HG02981 (cell line): Measurements from ENCODE around the gene LCE1D.

ENCODE experiments used
- ATAC-seq: cut with Tn5 transposase; IDR thresholded peaks from one replicate; pipeline ENCODE4 v1.9.1; 2021; ENCODE audit warnings: mild to moderate bottlenecking, moderate library complexity; ENCODE audit not compliant: unreplicated experiment

LCE1D gene

GRCh38 chr1:152796421-152796820 lies at the start of gene LCE1D:
Gene LCE1D (plus strand): TSS chr1:152796721. CDS start chr1:152797795, 1,074 bp downstream.
- ATAC-seq: no peak

- no peak for ATAC-seq
These were observed 48.7 kb upstream of the LCE1D start for GRCh38 chr1:152747831-152748230.

- ATAC-seq: no peak
These were observed 44.3 kb upstream of the LCE1D start for GRCh38 chr1:152752225-152752624.

- ATAC-seq: no peak
These were observed 42.9 kb upstream of the LCE1D start for GRCh38 chr1:152753586-152753985.

- no peak for ATAC-seq
These were observed 39.6 kb upstream of the LCE1D start for GRCh38 chr1:152756872-152757271.

- no peak for ATAC-seq
These were observed 38.8 kb upstream of the LCE1D start, which contains the start of gene KPRP for GRCh38 chr1:152757747-152758146. Gene KPRP (plus strand): TSS chr1:152758025. CDS start chr1:152759589, 1,564 bp downstream.

GRCh38 chr1:152758636-152759035 lies 37.9 kb upstream of the LCE1D start:
- no peak for ATAC-seq

GRCh38 chr1:152759453-152760173 lies 36.9 kb upstream of the LCE1D start:
- ATAC-seq: no peak

GRCh38 chr1:152760551-152761190 lies 35.9 kb upstream of the LCE1D start:
- ATAC-seq: no peak

GRCh38 chr1:152761609-152762213 lies 34.8 kb upstream of the LCE1D start:
- no peak for ATAC-seq

- no peak for ATAC-seq
These were observed 27.5 kb upstream of the LCE1D start for GRCh38 chr1:152768847-152769533.

- no peak for ATAC-seq
These were observed 26.1 kb upstream of the LCE1D start for GRCh38 chr1:152770411-152770810.

GRCh38 chr1:152774875-152775274 lies 21.6 kb upstream of the LCE1D start, which contains the start of gene LCE1F:
Gene LCE1F (plus strand): TSS chr1:152775140. CDS start chr1:152776372, 1,232 bp downstream.
- ATAC-seq: no peak

GRCh38 chr1:152776361-152776760 lies 20.2 kb upstream of the LCE1D start:
- ATAC-seq: no peak

- no peak for ATAC-seq
These were observed 18.9 kb upstream of the LCE1D start for GRCh38 chr1:152777510-152778137.

GRCh38 chr1:152783095-152783494 lies 13.4 kb upstream of the LCE1D start:
- ATAC-seq: no peak

GRCh38 chr1:152786077-152786476 lies 10.4 kb upstream of the LCE1D start, which contains the start of gene LCE1E:
Gene LCE1E (plus strand): TSS chr1:152786257. CDS start chr1:152787300, 1,043 bp downstream.
- ATAC-seq: no peak

- no peak for ATAC-seq
These were observed 835 bp upstream of the LCE1D start for GRCh38 chr1:152795686-152796085.

- no peak for ATAC-seq
These were observed 4.8 kb downstream of the LCE1D start for GRCh38 chr1:152801333-152801732.

- no peak for ATAC-seq
These were observed 10.1 kb downstream of the LCE1D start, which contains the start of gene LCE1C for GRCh38 chr1:152806576-152806975. Gene LCE1C (minus strand): TSS chr1:152806651. CDS start chr1:152805478, 1,173 bp downstream.

- no peak for ATAC-seq
These were observed 14.5 kb downstream of the LCE1D start for GRCh38 chr1:152811050-152811449.
